Uterus (tissue), 4 donors: Measurements from ENCODE around the gene C5AR2. TPM values are rescaled to one million over a fixed set of nuclear protein-coding genes. Genes with fewer than 3 reads are reported as not detected.

Source experiments
- DNase-seq, 2 donors: peaks; one replicate each; pipeline ENCODE4 v3.0.0-alpha.2; 2019 to 2020
- H3K27ac ChIP-seq, 2 donors: fragments of 200-600 bp; sonication (generic); 1 replicate in 1 of 2; 2 replicates in 1 of 2; pipeline ENCODE4 v1.5.1; 2016 to 2018
- H3K27me3 ChIP-seq, 2 donors: fragments of 200-600 bp; sonication (generic); one replicate each; pipeline ENCODE4 v1.5.1; 2018 to 2019; ENCODE audit warnings: control low read depth in 1 of 2
- H3K36me3 ChIP-seq, 2 donors: fragments of 200-600 bp; sonication (generic); one replicate each; pipeline ENCODE4 v1.5.1; 2019; ENCODE audit warnings: control low read depth in 1 of 2
- H3K4me1 ChIP-seq, 2 donors: fragments of 200-600 bp; sonication (generic); one replicate each; pipeline ENCODE4 v1.5.1; 2018 to 2019; ENCODE audit warnings: control low read depth in 1 of 2
- H3K4me3 ChIP-seq, 2 donors: fragments of 200-600 bp; sonication (generic); 1 replicate in 1 of 2; 2 replicates in 1 of 2; pipeline ENCODE4 v1.5.1; 2018 to 2019; ENCODE audit warnings: mild to moderate bottlenecking in 1 of 2
- H3K9me3 ChIP-seq, 2 donors: fragments of 200-600 bp; sonication (generic); one replicate each; pipeline ENCODE4 v1.5.1; 2019; ENCODE audit warnings: control low read depth in 1 of 2
- POLR2A ChIP-seq, 2 donors: fragments of 450-650 bp; IDR thresholded peaks; one replicate each; pipeline ENCODE4 v1.6.1; 2016; ENCODE audit warnings: antibody characterized with exemption in 2 of 2, mild to moderate bottlenecking in 1 of 2, moderate library complexity in 1 of 2
- intact Hi-C: fragments of 100-400 bp; cut with DNase I; formaldehyde crosslinking; loops from one replicate; pipeline ENCODE4 v1.15.1; 2023; ENCODE audit warnings: low total_unique reads
- total RNA-seq, 4 donors: library from RNA; depleted of rRNA in 3 of 4; stranded (reverse); fragments of >200 nt in 3 of 4; gene quantifications; one replicate each; pipeline versions ENCODE4 v1.1.0 to v1.2.4, GENCODE V29; 2014 to 2023
- TF ChIP-seq, protein P1 (sequence below), 4 experiments: fragments of 200-600 bp in 2 of 4; fragments of 450-650 bp in 2 of 4; sonication (generic) in 2 of 4; IDR thresholded peaks; one replicate each; pipeline ENCODE4 v1.5.1; 2016 to 2019; ENCODE audit warnings: antibody characterized with exemption in 4 of 4, mild to moderate bottlenecking in 2 of 4, moderate library complexity in 1 of 4
- donor health status: DM: yes; HTN: yes; CAD: no.

The C5AR2 gene
- total RNA-seq, 4 donors from 2014 or later, result 0.29 to 0.69 (median 0.64) TPM; not detected in 1

- no peaks in the 10 kb centered on the region for H3K36me3 ChIP-seq
- H3K27ac ChIP-seq, result no peak overlapping the region
- intact Hi-C loops, result no loop called here
- no peaks in the 10 kb centered on the region for H3K9me3 ChIP-seq
- no peak for DNase-seq
- no peaks in the 10 kb centered on the region for H3K4me1 ChIP-seq
- no peak overlapping the region for H3K4me3 ChIP-seq
- no peak for TF ChIP-seq POLR2A (IDR thresholded peaks at IDR 0.05)
- TF ChIP-seq, protein P1, sequence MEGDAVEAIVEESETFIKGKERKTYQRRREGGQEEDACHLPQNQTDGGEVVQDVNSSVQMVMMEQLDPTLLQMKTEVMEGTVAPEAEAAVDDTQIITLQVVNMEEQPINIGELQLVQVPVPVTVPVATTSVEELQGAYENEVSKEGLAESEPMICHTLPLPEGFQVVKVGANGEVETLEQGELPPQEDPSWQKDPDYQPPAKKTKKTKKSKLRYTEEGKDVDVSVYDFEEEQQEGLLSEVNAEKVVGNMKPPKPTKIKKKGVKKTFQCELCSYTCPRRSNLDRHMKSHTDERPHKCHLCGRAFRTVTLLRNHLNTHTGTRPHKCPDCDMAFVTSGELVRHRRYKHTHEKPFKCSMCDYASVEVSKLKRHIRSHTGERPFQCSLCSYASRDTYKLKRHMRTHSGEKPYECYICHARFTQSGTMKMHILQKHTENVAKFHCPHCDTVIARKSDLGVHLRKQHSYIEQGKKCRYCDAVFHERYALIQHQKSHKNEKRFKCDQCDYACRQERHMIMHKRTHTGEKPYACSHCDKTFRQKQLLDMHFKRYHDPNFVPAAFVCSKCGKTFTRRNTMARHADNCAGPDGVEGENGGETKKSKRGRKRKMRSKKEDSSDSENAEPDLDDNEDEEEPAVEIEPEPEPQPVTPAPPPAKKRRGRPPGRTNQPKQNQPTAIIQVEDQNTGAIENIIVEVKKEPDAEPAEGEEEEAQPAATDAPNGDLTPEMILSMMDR (IDR thresholded peaks at IDR 0.05), result no peak
- H3K27me3 ChIP-seq, result no peaks in the 10 kb centered on the region
Measured at GRCh38 chr19:47370045-47370611, 38.2 kb downstream of the C5AR2 start.

- TF ChIP-seq POLR2A (IDR thresholded peaks at IDR 0.05), result no peak
- TF ChIP-seq, protein P1 (IDR thresholded peaks at IDR 0.05), result no peak
- no peaks in the 10 kb centered on the region for H3K9me3 ChIP-seq
- intact Hi-C loops, result no loop called here
- H3K27me3 ChIP-seq, result no peaks in the 10 kb centered on the region
- H3K4me1 ChIP-seq, result no peaks in the 10 kb centered on the region
- no peaks in the 10 kb centered on the region for H3K36me3 ChIP-seq
- no peak for DNase-seq
- H3K4me3 ChIP-seq, result no peak overlapping the region
- H3K27ac ChIP-seq, result no peak overlapping the region
Measured at GRCh38 chr19:47371261-47371660, 39.3 kb downstream of the C5AR2 start.

- Histone ChIP-seq H3K27me3 (no peaks in the 10 kb centered on the region), H3K4me1 (no peaks in the 10 kb centered on the region), H3K4me3 (no peak overlapping the region), H3K36me3 (no peaks in the 10 kb centered on the region), H3K27ac (no peak overlapping the region), H3K9me3 (no peaks in the 10 kb centered on the region)
- intact Hi-C loops, result no loop called here
- DNase-seq, result no peak
- TF ChIP-seq, protein P1 (IDR thresholded peaks at IDR 0.05), result no peak
- TF ChIP-seq POLR2A (IDR thresholded peaks at IDR 0.05), result no peak
Measured at GRCh38 chr19:47372603-47373002, 40.6 kb downstream of the C5AR2 start.

GRCh38 chr19:47373246-47374240, 41.6 kb downstream of the C5AR2 start:
- TF ChIP-seq, protein P1 (IDR thresholded peaks at IDR 0.05), result no peak
- no peak for TF ChIP-seq POLR2A (IDR thresholded peaks at IDR 0.05)
- no peak for DNase-seq
- H3K36me3 ChIP-seq, result no peaks in the 10 kb centered on the region
- H3K27ac ChIP-seq, result no peak overlapping the region
- no peak overlapping the region for H3K4me3 ChIP-seq
- no peaks in the 10 kb centered on the region for H3K27me3 ChIP-seq
- intact Hi-C loops, result no loop called here
- H3K4me1 ChIP-seq, result no peaks in the 10 kb centered on the region
- H3K9me3 ChIP-seq, result no peaks in the 10 kb centered on the region
